H54 (cell line): ENCODE data around the gene CCDC187.

Experiments
- DNase-seq: peaks from one replicate; pipeline ENCODE4 v3.0.0; 2011; ENCODE audit warnings: low spot score, mixed read lengths; ENCODE audit not compliant: insufficient read length
- FAIRE-seq: peaks from 3 replicates; lab custom pipeline; 2011; peaks lifted over from hg19 to GRCh38; lab: Jason Lieb, UNC
- POLR2A ChIP-seq: IDR thresholded peaks from 2 replicates; pipeline ENCODE4 v1.6.1; 2011; ENCODE audit warnings: low read depth, mild to moderate bottlenecking, low read length

The CCDC187 gene

GRCh38 chr9:136297766-136298735, 5.8 kb downstream of the CCDC187 start:
- FAIRE-seq (no peak), DNase-seq (no peak)
- no peak for TF ChIP-seq POLR2A

- no peak for TF ChIP-seq POLR2A
- DNase-seq (peak; percentile 77), FAIRE-seq (no peak)
These were observed 6.7 kb downstream of the CCDC187 start for GRCh38 chr9:136297016-136297691.

- TF ChIP-seq POLR2A: no peak
- DNase-seq: peak; percentile 79
- FAIRE-seq: no peak
These were observed 7.4 kb downstream of the CCDC187 start for GRCh38 chr9:136296434-136297015.

GRCh38 chr9:136295542-136296433, 8.1 kb downstream of the CCDC187 start:
- TF ChIP-seq POLR2A: no peak
- FAIRE-seq: no peak
- DNase-seq: no peak

- DNase-seq (no peak), FAIRE-seq (no peak)
- TF ChIP-seq POLR2A: no peak
These were observed 8.8 kb downstream of the CCDC187 start for GRCh38 chr9:136295055-136295454.

GRCh38 chr9:136294437-136294836, 9.5 kb downstream of the CCDC187 start:
- DNase-seq: no peak
- no peak for FAIRE-seq

GRCh38 chr9:136293476-136294077, 10.3 kb downstream of the CCDC187 start:
- no peak for TF ChIP-seq POLR2A
- FAIRE-seq: no peak
- DNase-seq: no peak

More at GRCh38 chr9:136294437-136294836, 9.5 kb downstream of the CCDC187 start:
- TF ChIP-seq POLR2A: no peak

GRCh38 chr9:136292591-136293448, 11.1 kb downstream of the CCDC187 start:
- FAIRE-seq (no peak), DNase-seq (no peak)
- no peak for TF ChIP-seq POLR2A

GRCh38 chr9:136292026-136292538, 11.8 kb downstream of the CCDC187 start:
- TF ChIP-seq POLR2A: no peak
- DNase-seq (no peak), FAIRE-seq (no peak)

GRCh38 chr9:136291306-136292025, 12.4 kb downstream of the CCDC187 start:
- no peak for TF ChIP-seq POLR2A
- DNase-seq: no peak
- no peak for FAIRE-seq

- TF ChIP-seq POLR2A: no peak
- DNase-seq (no peak), FAIRE-seq (no peak)
These were observed 13.3 kb downstream of the CCDC187 start for GRCh38 chr9:136290508-136291000.
